Thyroid gland (tissue), 4 donors: ENCODE results near the gene AMER3. TPM values are rescaled to one million over a fixed set of nuclear protein-coding genes. Genes with fewer than 3 reads are reported as not detected.

ENCODE experiments used
- DNase-seq, 2 donors: peaks; one replicate each; pipeline ENCODE4 v3.0.0-alpha.2; 2019
- H3K27ac ChIP-seq, 3 donors: fragments of 200-600 bp; sonication (generic); 1 replicate in 2 of 3; 2 replicates in 1 of 3; pipeline ENCODE4 v1.5.1; 2016 to 2019; ENCODE audit warnings: mild to moderate bottlenecking in 1 of 3, moderate library complexity in 1 of 3
- H3K27me3 ChIP-seq: fragments of 200-600 bp; sonication (generic); one replicate; pipeline ENCODE4 v1.5.1; 2019
- H3K36me3 ChIP-seq, 2 donors: fragments of 200-600 bp; sonication (generic); one replicate each; pipeline ENCODE4 v1.5.1; 2016 to 2019
- H3K4me1 ChIP-seq, 2 donors: fragments of 200-600 bp; sonication (generic); one replicate each; pipeline ENCODE4 v1.5.1; 2017 to 2019
- H3K4me3 ChIP-seq, 3 donors: fragments of 200-600 bp; sonication (generic); replicated peaks in 1 of 3; 1 replicate in 2 of 3; 2 replicates in 1 of 3; pipeline ENCODE4 v1.5.1; 2016; ENCODE audit warnings: mild to moderate bottlenecking in 1 of 3
- H3K9me3 ChIP-seq: fragments of 200-600 bp; sonication (generic); one replicate; pipeline ENCODE4 v1.5.1; 2017
- CTCF ChIP-seq, 6 experiments: fragments of 200-600 bp in 3 of 6; fragments of 450-650 bp in 3 of 6; sonication (generic) in 3 of 6; IDR thresholded peaks; one replicate each; pipeline ENCODE4 v1.5.1; 2016 to 2019; ENCODE audit warnings: antibody characterized with exemption in 6 of 6, mild to moderate bottlenecking in 2 of 6, inconsistent platforms in 1 of 6, moderate library complexity in 1 of 6
- POLR2A ChIP-seq, 2 donors: fragments of 450-650 bp; IDR thresholded peaks; one replicate each; pipeline ENCODE4 v1.6.1; 2017; ENCODE audit warnings: antibody characterized with exemption in 2 of 2, mild to moderate bottlenecking in 2 of 2, moderate library complexity in 1 of 2
- WGBS, 2 donors: methylation state at CpG; one replicate each; pipeline ENCODE4 v1.1.5; 2017; 5-methylcytosine and 5-hydroxymethylcytosine counted together
- intact Hi-C: fragments of 100-400 bp; cut with DNase I; formaldehyde crosslinking; loops from one replicate; pipeline ENCODE4 v1.15.1; 2023
- total RNA-seq, 4 donors: library from RNA; depleted of rRNA; stranded (reverse); fragments of >200 nt; gene quantifications; one replicate each; pipeline ENCODE4 v1.2.3, GENCODE V29; 2016

AMER3 gene
- total RNA-seq, 4 donors from 2014 or later = 0.08 TPM; not detected in 3

GRCh38 chr2:130764035-130764820 lies 8.9 kb downstream of the AMER3 start:
- intact Hi-C loops = no loop called here
- no peaks in the 10 kb centered on the region for H3K9me3 ChIP-seq
- no peak for TF ChIP-seq CTCF (IDR thresholded peaks at IDR 0.05)
- no peak for TF ChIP-seq POLR2A (IDR thresholded peaks at IDR 0.05)
- H3K4me1 ChIP-seq = no peaks in the 10 kb centered on the region
- DNase-seq = no peak
- H3K27ac ChIP-seq = no peak overlapping the region
- WGBS, 2 donors = 89 to 100% methylated on average over 1 to 4 of the region's 15 CpGs
- no peak overlapping the region for H3K4me3 ChIP-seq
- no peaks in the 10 kb centered on the region for H3K27me3 ChIP-seq
- no peaks in the 10 kb centered on the region for H3K36me3 ChIP-seq

DNA sequence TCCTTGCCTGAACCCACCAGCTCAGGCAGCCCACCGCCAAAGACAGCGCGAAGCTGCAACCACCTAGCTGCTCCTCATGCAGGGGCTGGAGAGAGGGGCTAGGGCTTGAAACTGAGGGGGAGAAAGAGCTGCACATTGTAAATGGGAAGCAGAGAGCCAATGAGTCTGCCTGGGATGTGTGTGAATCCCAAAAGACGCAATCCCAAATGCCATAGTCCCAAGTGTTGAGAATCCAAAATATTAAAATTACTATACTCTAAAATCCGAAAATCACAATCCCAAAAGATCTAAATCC lies 9.4 kb downstream of the AMER3 start:
- H3K4me1 ChIP-seq = no peaks in the 10 kb centered on the region
- H3K36me3 ChIP-seq = no peaks in the 10 kb centered on the region
- no peaks in the 10 kb centered on the region for H3K9me3 ChIP-seq
- no peaks in the 10 kb centered on the region for H3K27me3 ChIP-seq
- no peak for DNase-seq
- H3K4me3 ChIP-seq = no peak overlapping the region
- intact Hi-C loops = no loop called here
- WGBS, 2 donors = 93 to 96% methylated on average over 5 of the region's 5 CpGs
- no peak overlapping the region for H3K27ac ChIP-seq
- TF ChIP-seq POLR2A (IDR thresholded peaks at IDR 0.05) (no peak), CTCF (IDR thresholded peaks at IDR 0.05) (no peak)

- Histone ChIP-seq H3K4me3 (no peak overlapping the region), H3K27me3 (no peaks in the 10 kb centered on the region), H3K27ac (no peak overlapping the region), H3K4me1 (no peaks in the 10 kb centered on the region), H3K9me3 (no peaks in the 10 kb centered on the region), H3K36me3 (no peaks in the 10 kb centered on the region)
- intact Hi-C loops = no loop called here
- no peak for DNase-seq
- 86 to 87% methylated on average over 6 of the region's 6 CpGs for WGBS, 2 donors
- TF ChIP-seq CTCF (IDR thresholded peaks at IDR 0.05) = no peak
- TF ChIP-seq POLR2A (IDR thresholded peaks at IDR 0.05) = no peak
These were observed 10.1 kb downstream of the AMER3 start for GRCh38 chr2:130765464-130765863.

- H3K27me3 ChIP-seq = no peaks in the 10 kb centered on the region
- H3K4me3 ChIP-seq = no peak overlapping the region
- no peak overlapping the region for H3K27ac ChIP-seq
- DNase-seq = no peak
- no peaks in the 10 kb centered on the region for H3K36me3 ChIP-seq
- intact Hi-C loops = no loop called here
- H3K9me3 ChIP-seq = no peaks in the 10 kb centered on the region
- 86 to 92% methylated on average over 7 of the region's 7 CpGs for WGBS, 2 donors
- TF ChIP-seq POLR2A (IDR thresholded peaks at IDR 0.05) = no peak
- no peak for TF ChIP-seq CTCF (IDR thresholded peaks at IDR 0.05)
- no peaks in the 10 kb centered on the region for H3K4me1 ChIP-seq
These were observed 10.7 kb downstream of the AMER3 start for GRCh38 chr2:130766037-130766436.

- H3K27ac ChIP-seq = no peak overlapping the region
- no peaks in the 10 kb centered on the region for H3K36me3 ChIP-seq
- H3K9me3 ChIP-seq = no peaks in the 10 kb centered on the region
- intact Hi-C loops = no loop called here
- H3K27me3 ChIP-seq = no peaks in the 10 kb centered on the region
- TF ChIP-seq CTCF (IDR thresholded peaks at IDR 0.05) = no peak
- no peak for TF ChIP-seq POLR2A (IDR thresholded peaks at IDR 0.05)
- no peak overlapping the region for H3K4me3 ChIP-seq
- DNase-seq = no peak
- no peaks in the 10 kb centered on the region for H3K4me1 ChIP-seq
- WGBS, 2 donors = 85 to 87% methylated on average over 12 of the region's 12 CpGs
These were observed 11.5 kb downstream of the AMER3 start for GRCh38 chr2:130766711-130767407.
